Measurements from ENCODE around the gene TSPAN18.

TSPAN18 gene

GRCh38 chr11:44942029-44942955, 215.5 kb downstream of the TSPAN18 start:
- no peak for DNase-seq (ENCODE audit: low spot score)

GRCh38 chr11:44943118-44943517, 216.4 kb downstream of the TSPAN18 start:
- no peak for DNase-seq (ENCODE audit: low spot score)

GRCh38 chr11:44943696-44944095, 216.9 kb downstream of the TSPAN18 start:
- DNase-seq (ENCODE audit: low spot score): no peak

GRCh38 chr11:44944181-44944852, 217.6 kb downstream of the TSPAN18 start:
- DNase-seq (ENCODE audit: low spot score): no peak

GRCh38 chr11:44944853-44945235, 218.1 kb downstream of the TSPAN18 start:
- DNase-seq (ENCODE audit: low spot score): no peak

- DNase-seq (ENCODE audit: low spot score): no peak
These were observed 218.9 kb downstream of the TSPAN18 start for GRCh38 chr11:44945666-44946065.

GRCh38 chr11:44946263-44946662, 219.5 kb downstream of the TSPAN18 start:
- no peak for DNase-seq (ENCODE audit: low spot score)

- DNase-seq (ENCODE audit: low spot score): no peak
These were observed 220.4 kb downstream of the TSPAN18 start for GRCh38 chr11:44947114-44947513.

GRCh38 chr11:44948155-44948554, 221.4 kb downstream of the TSPAN18 start:
- no peak for DNase-seq (ENCODE audit: low spot score)

GRCh38 chr11:44949160-44950030, 222.6 kb downstream of the TSPAN18 start:
- peak; percentile 74 for DNase-seq (ENCODE audit: low spot score)

- DNase-seq (ENCODE audit: low spot score): peak; percentile 53
These were observed 223.4 kb downstream of the TSPAN18 start for GRCh38 chr11:44950031-44950624.

GRCh38 chr11:44950625-44951476, 224.1 kb downstream of the TSPAN18 start, which contains the start of gene TP53I11:
Gene TP53I11, minus strand, starts transcription at chr11:44950883. Its CDS starts 12,548 bp downstream, at chr11:44938335.
- DNase-seq (ENCODE audit: low spot score): peak; percentile 81

GRCh38 chr11:44952082-44952481, 225.3 kb downstream of the TSPAN18 start:
- no peak for DNase-seq (ENCODE audit: low spot score)

GRCh38 chr11:44952500-44953260, 225.9 kb downstream of the TSPAN18 start:
- no peak for DNase-seq (ENCODE audit: low spot score)

- no peak for DNase-seq (ENCODE audit: low spot score)
These were observed 227.5 kb downstream of the TSPAN18 start for GRCh38 chr11:44954051-44954906.

- no peak for DNase-seq (ENCODE audit: low spot score)
These were observed 228.4 kb downstream of the TSPAN18 start for GRCh38 chr11:44955015-44955738.

GRCh38 chr11:44957040-44957515, 230.3 kb downstream of the TSPAN18 start:
- no peak for DNase-seq (ENCODE audit: low spot score)
